H9 (cell line): ENCODE measurements around the gene RABL3. TPM values are rescaled to one million over a fixed set of nuclear protein-coding genes. Genes with fewer than 3 reads are reported as not detected.

Source experiments
- DNase-seq: peaks from one replicate; pipeline ENCODE4 v3.0.0-alpha.2; 2017
- H2AFZ ChIP-seq: one replicate; pipeline ENCODE4 v1.6.1; 2013; ENCODE audit warnings: mild to moderate bottlenecking, low read length, control low read depth, moderate library complexity
- H2AK5ac ChIP-seq: 2 replicates; pipeline ENCODE4 v1.6.1; 2013; ENCODE audit warnings: low read length, control low read depth, mixed read lengths; ENCODE audit not compliant: insufficient read length
- H2BK120ac ChIP-seq: one replicate; pipeline ENCODE4 v1.6.1; 2013; ENCODE audit warnings: low read depth, mild to moderate bottlenecking, low read length, control low read depth, inconsistent platforms; ENCODE audit not compliant: poor library complexity, severe bottlenecking
- H2BK12ac ChIP-seq: 2 replicates; pipeline ENCODE4 v1.6.1; 2013; ENCODE audit warnings: low read length, control low read depth, mixed read lengths, low read depth; ENCODE audit not compliant: insufficient read length
- H2BK15ac ChIP-seq: 2 replicates; pipeline ENCODE4 v1.6.1; 2013; ENCODE audit warnings: low read depth, low read length, control low read depth
- H2BK20ac ChIP-seq: one replicate; pipeline ENCODE4 v1.6.1; 2013; ENCODE audit warnings: low read depth, mild to moderate bottlenecking, low read length, control low read depth, inconsistent platforms; ENCODE audit not compliant: poor library complexity, severe bottlenecking
- H2BK5ac ChIP-seq: 2 replicates; pipeline ENCODE4 v1.6.1; 2013; ENCODE audit warnings: low read length, control low read depth, mixed read lengths; ENCODE audit not compliant: insufficient read length
- H3K14ac ChIP-seq: 2 replicates; pipeline ENCODE4 v1.6.1; 2013; ENCODE audit warnings: low read length, control low read depth; ENCODE audit not compliant: insufficient read depth
- H3K18ac ChIP-seq: 2 replicates; pipeline ENCODE4 v1.6.1; 2013; ENCODE audit warnings: low read depth, mild to moderate bottlenecking, mixed read lengths, low read length, control low read depth; ENCODE audit not compliant: insufficient read length
- H3K23ac ChIP-seq: 2 replicates; pipeline ENCODE4 v1.6.1; 2013; ENCODE audit warnings: low read length, control low read depth, mixed read lengths, low read depth; ENCODE audit not compliant: insufficient read length
- H3K23me2 ChIP-seq: 2 replicates; pipeline ENCODE4 v1.6.1; 2013; ENCODE audit warnings: low read depth, mild to moderate bottlenecking, mixed read lengths, low read length, control low read depth; ENCODE audit not compliant: insufficient read length, poor library complexity, severe bottlenecking
- H3K27ac ChIP-seq: 2 replicates; pipeline ENCODE4 v1.5.1; 2013; ENCODE audit warnings: low read length, control low read depth, mixed read lengths, low read depth; ENCODE audit not compliant: insufficient read length
- H3K27me3 ChIP-seq: 2 replicates; pipeline ENCODE4 v1.6.1; 2013; ENCODE audit warnings: low read length, control low read depth, inconsistent platforms; ENCODE audit not compliant: insufficient read depth
- H3K4ac ChIP-seq: 2 replicates; pipeline ENCODE4 v1.6.1; 2013; ENCODE audit warnings: low read depth, mild to moderate bottlenecking, control low read depth, inconsistent platforms, low read length, moderate library complexity
- H3K4me1 ChIP-seq: 2 replicates; pipeline ENCODE4 v1.6.1; 2013; ENCODE audit warnings: low read length, control low read depth, inconsistent platforms; ENCODE audit not compliant: insufficient read depth
- H3K4me2 ChIP-seq: 2 replicates; pipeline ENCODE4 v1.6.1; 2013; ENCODE audit warnings: low read length, control low read depth, mixed read lengths; ENCODE audit not compliant: insufficient read length, insufficient read depth
- H3K56ac ChIP-seq: 2 replicates; pipeline ENCODE4 v1.6.1; 2013; ENCODE audit warnings: low read depth, mild to moderate bottlenecking, mixed read lengths, low read length, control low read depth; ENCODE audit not compliant: insufficient read length
- H3K79me1 ChIP-seq: 2 replicates; pipeline ENCODE4 v1.6.1; 2013; ENCODE audit warnings: low read depth, mild to moderate bottlenecking, moderate library complexity, low read length, control low read depth, inconsistent platforms; ENCODE audit not compliant: insufficient read depth, poor library complexity, severe bottlenecking
- H3K79me2 ChIP-seq: 2 replicates; pipeline ENCODE4 v1.6.1; 2013; ENCODE audit warnings: low read length, control low read depth, inconsistent platforms; ENCODE audit not compliant: insufficient read depth
- H3K9ac ChIP-seq: 2 replicates; pipeline ENCODE4 v1.6.1; 2013; ENCODE audit warnings: low read length, control low read depth, mixed read lengths; ENCODE audit not compliant: insufficient read length; ENCODE audit errors: extremely low read depth
- H3K9me3 ChIP-seq: one replicate; pipeline ENCODE4 v1.6.1; 2013; ENCODE audit warnings: low read depth, low read length, inconsistent platforms; ENCODE audit not compliant: control insufficient read depth
- H3T11ph ChIP-seq: one replicate; pipeline ENCODE4 v1.6.1; 2013; ENCODE audit warnings: mild to moderate bottlenecking, low read length, control low read depth, inconsistent platforms
- H4K20me1 ChIP-seq: one replicate; pipeline ENCODE4 v1.6.1; 2013; ENCODE audit not compliant: control insufficient read depth, insufficient read length, insufficient read depth
- H4K5ac ChIP-seq: 2 replicates; pipeline ENCODE4 v1.6.1; 2013; ENCODE audit warnings: low read depth, mild to moderate bottlenecking, mixed read lengths, low read length, control low read depth; ENCODE audit not compliant: insufficient read length
- H4K8ac ChIP-seq: replicated peaks from 2 replicates; pipeline ENCODE4 v1.6.1; 2013; ENCODE audit warnings: low read length, control low read depth, mixed read lengths, low read depth; ENCODE audit not compliant: insufficient read length
- H4K91ac ChIP-seq: 2 replicates; pipeline ENCODE4 v1.6.1; 2013; ENCODE audit warnings: low read depth, mild to moderate bottlenecking, moderate library complexity, mixed read lengths, low read length, control low read depth; ENCODE audit not compliant: insufficient read length
- H3K27ac Mint-ChIP-seq, 3 experiments: 2 replicates in 2 of 3; 3 replicates in 1 of 3; pipeline ENCODE4 v1.8.0; 2020 to 2021; ENCODE audit warnings: mixed read lengths in 3 of 3, mild to moderate bottlenecking in 1 of 3, moderate library complexity in 1 of 3
- H3K27me3 Mint-ChIP-seq: 2 replicates; pipeline ENCODE4 v1.8.0; 2021; ENCODE audit warnings: low read depth, mild to moderate bottlenecking, moderate library complexity, mixed read lengths
- H3K36me3 Mint-ChIP-seq, 3 experiments: 2 replicates in 2 of 3; 3 replicates in 1 of 3; pipeline ENCODE4 v1.8.0; 2020 to 2021; ENCODE audit warnings: low read depth in 3 of 3, mixed read lengths in 3 of 3; ENCODE audit not compliant: insufficient read depth in 1 of 3
- H3K4me1 Mint-ChIP-seq, 2 experiments: 2 replicates each; pipeline ENCODE4 v1.8.0; 2020; ENCODE audit warnings: mixed read lengths in 2 of 2
- H3K4me3 Mint-ChIP-seq, 2 experiments: 2 replicates in 1 of 2; 3 replicates in 1 of 2; pipeline ENCODE4 v1.8.0; 2020 to 2021; ENCODE audit warnings: mild to moderate bottlenecking in 2 of 2, mixed read lengths in 2 of 2, moderate library complexity in 1 of 2
- H3K9me3 Mint-ChIP-seq, 2 experiments: 2 replicates in 1 of 2; 3 replicates in 1 of 2; pipeline ENCODE4 v1.8.0; 2020; ENCODE audit warnings: mild to moderate bottlenecking in 2 of 2, mixed read lengths in 2 of 2, moderate library complexity in 1 of 2
- WGBS: extraction: QIAGEN DNeasy Blood & Tissue Kit; methylation state at CpG from one replicate; pipeline ENCODE4 v1.1.7; 2013; ENCODE audit warnings: missing lambda C conversion rate, low lambda C conversion rate, mixed read lengths; ENCODE audit not compliant: insufficient read length; ENCODE audit errors: extremely low coverage; 5-methylcytosine and 5-hydroxymethylcytosine counted together
- total RNA-seq: library from RNA; stranded (reverse); gene quantifications from 2 replicates; pipeline ENCODE4 v1.2.1, GENCODE V29; 2021
- TF ChIP-seq, protein P1 (sequence below): fragments of 200-600 bp; sonication (generic); conservative IDR thresholded peaks from 3 replicates; pipeline ENCODE4 v1.8.0; 2021; ENCODE audit warnings: antibody characterized with exemption, mild to moderate bottlenecking

The RABL3 gene
- total RNA-seq, 1 experiment from 2014 or later, result 26.7 TPM

DNA sequence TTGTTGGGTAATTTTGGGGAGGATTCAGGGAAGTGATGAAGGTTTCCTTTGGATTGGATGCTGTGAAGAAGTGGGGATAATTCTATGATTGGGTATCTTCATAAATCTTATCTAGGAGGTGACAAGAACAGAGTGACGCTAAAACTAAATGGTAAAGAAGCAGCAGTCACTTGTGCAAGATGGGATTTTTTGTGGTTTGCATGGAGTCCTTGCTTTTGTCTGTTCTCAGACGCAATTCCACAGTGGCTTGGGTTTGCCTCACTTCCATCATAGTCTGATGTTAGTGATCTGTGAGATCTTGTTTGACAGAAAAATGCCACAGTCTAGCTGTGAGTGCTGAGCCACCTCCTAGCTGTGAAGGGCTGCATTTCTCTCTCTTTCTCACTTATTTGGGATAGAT is 27.1 kb upstream of the RABL3 start:
- Histone ChIP-seq H2BK120ac (no peak overlapping the region), H4K91ac (no peak overlapping the region), H3K9ac (no peak overlapping the region), H3K56ac (no peak overlapping the region), H3T11ph (no peak overlapping the region), H2BK5ac (no peak overlapping the region), H3K27ac (no peak overlapping the region), H2BK15ac (no peak overlapping the region), H4K5ac (no peak overlapping the region), H3K23me2 (no peaks in the 10 kb centered on the region), H4K20me1 (no peaks in the 10 kb centered on the region), H3K4ac (no peak overlapping the region), H3K9me3 (no peaks in the 10 kb centered on the region), H4K8ac (no peak overlapping the region), H2AK5ac (no peak overlapping the region), H3K79me1 (no peaks in the 10 kb centered on the region), H3K4me1 (peaks cover 5% of the 10 kb centered on the region; the same call in 1 of the 2 replicates), H3K23ac (no peak overlapping the region), H3K79me2 (peaks cover 7% of the 10 kb centered on the region; the same call in 1 of the 2 replicates), H3K18ac (no peak overlapping the region), H2BK20ac (no peak overlapping the region), H3K14ac (no peak overlapping the region), H3K4me2 (no peak overlapping the region), H2AFZ (no peak overlapping the region), H3K27me3 (no peaks in the 10 kb centered on the region), H2BK12ac (no peak overlapping the region)
- TF ChIP-seq, protein P1, sequence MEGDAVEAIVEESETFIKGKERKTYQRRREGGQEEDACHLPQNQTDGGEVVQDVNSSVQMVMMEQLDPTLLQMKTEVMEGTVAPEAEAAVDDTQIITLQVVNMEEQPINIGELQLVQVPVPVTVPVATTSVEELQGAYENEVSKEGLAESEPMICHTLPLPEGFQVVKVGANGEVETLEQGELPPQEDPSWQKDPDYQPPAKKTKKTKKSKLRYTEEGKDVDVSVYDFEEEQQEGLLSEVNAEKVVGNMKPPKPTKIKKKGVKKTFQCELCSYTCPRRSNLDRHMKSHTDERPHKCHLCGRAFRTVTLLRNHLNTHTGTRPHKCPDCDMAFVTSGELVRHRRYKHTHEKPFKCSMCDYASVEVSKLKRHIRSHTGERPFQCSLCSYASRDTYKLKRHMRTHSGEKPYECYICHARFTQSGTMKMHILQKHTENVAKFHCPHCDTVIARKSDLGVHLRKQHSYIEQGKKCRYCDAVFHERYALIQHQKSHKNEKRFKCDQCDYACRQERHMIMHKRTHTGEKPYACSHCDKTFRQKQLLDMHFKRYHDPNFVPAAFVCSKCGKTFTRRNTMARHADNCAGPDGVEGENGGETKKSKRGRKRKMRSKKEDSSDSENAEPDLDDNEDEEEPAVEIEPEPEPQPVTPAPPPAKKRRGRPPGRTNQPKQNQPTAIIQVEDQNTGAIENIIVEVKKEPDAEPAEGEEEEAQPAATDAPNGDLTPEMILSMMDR, result no peak
- no peak for DNase-seq
- H3K36me3 Mint-ChIP-seq, result peaks cover 6 to 16% (median 6%) of the 10 kb centered on the region in 3 experiments; a peak in 6 of 7 replicates
- no peaks in the 10 kb centered on the region for H3K27me3 Mint-ChIP-seq
- WGBS, result no CpG with 5 or more reads among the region's 2 CpGs
- no peaks in the 10 kb centered on the region for H3K9me3 Mint-ChIP-seq
- peaks cover 27 to 40% of the 10 kb centered on the region in 2 experiments for H3K4me1 Mint-ChIP-seq
- no peak overlapping the region for H3K4me3 Mint-ChIP-seq
- H3K27ac Mint-ChIP-seq, result peak overlapping the region in 1 of 3 experiments; percentile 11; a peak in 2 of 7 replicates
